HepG2 (cell line): Measurements from ENCODE around the gene CMKLR1. TPM values are rescaled to one million over a fixed set of nuclear protein-coding genes. Genes with fewer than 3 reads are reported as not detected.

ENCODE experiments used
- ATAC-seq: fragments of 200-7000 bp; cut with Tn5 transposase; 3 replicates; pipeline ENCODE4 v1.9.1; 2020; ENCODE audit warnings: mild to moderate bottlenecking, moderate library complexity
- BruUV-seq: library from RNA; stranded (reverse); fragments of 400-500 nt; replicated peaks from 2 replicates; lab custom pipeline; 2021; lab: Mats Ljungman, UMichigan
- CTCF ChIA-PET: fragments of 300-600 bp; formaldehyde crosslinking; extraction: SDS; loops from one replicate; lab custom pipeline; 2021; ENCODE audit warnings: low total read pairs, inconsistent platforms, low intra/inter-chr PET ratio; lab: Yijun Ruan, JAX
- POLR2A ChIA-PET: fragments of 350-600 bp; sonication (Branson Sonifier 250); formaldehyde crosslinking; loops from one replicate; lab custom pipeline; 2020; ENCODE audit warnings: antibody characterized with exemption, inconsistent platforms; lab: Yijun Ruan, JAX
- DNase-seq: peaks from one replicate; pipeline ENCODE4 v3.0.0-alpha.2; 2015; ENCODE audit warnings: low spot score
- FAIRE-seq: peaks from 3 replicates; lab custom pipeline; 2011; peaks lifted over from hg19 to GRCh38; lab: Jason Lieb, UNC
- H2AFZ ChIP-seq: one replicate; pipeline ENCODE4 v1.6.1; 2011; ENCODE audit warnings: low read length, inconsistent platforms
- H3K27ac ChIP-seq: fragments of 300-600 bp; 3 replicates; pipeline ENCODE4 v1.8.0; 2011; ENCODE audit warnings: mixed run types, mild to moderate bottlenecking, mixed read lengths, low read length, inconsistent platforms; ENCODE audit not compliant: insufficient read depth; ENCODE audit errors: extremely low read length
- H3K27me3 ChIP-seq, 2 experiments: fragments of 200-600 bp in 1 of 2; 2 replicates in 1 of 2; 3 replicates in 1 of 2; pipeline versions ENCODE4 v1.6.0 to v1.8.0; 2011; ENCODE audit warnings: low read length in 2 of 2, mild to moderate bottlenecking in 2 of 2, moderate library complexity in 2 of 2, inconsistent platforms in 1 of 2; ENCODE audit not compliant: insufficient read depth in 2 of 2, control insufficient read depth in 1 of 2
- H3K36me3 ChIP-seq, 2 experiments: fragments of 200-600 bp in 1 of 2; replicated peaks in 1 of 2; 2 replicates in 1 of 2; 3 replicates in 1 of 2; pipeline versions ENCODE4 v1.5.1 to v1.8.0; 2011; ENCODE audit warnings: low read length in 2 of 2, inconsistent platforms in 1 of 2; ENCODE audit not compliant: insufficient read depth in 2 of 2, control insufficient read depth in 1 of 2
- H3K4me1 ChIP-seq: 2 replicates; pipeline ENCODE4 v1.5.1; 2012; ENCODE audit warnings: low read length, inconsistent platforms; ENCODE audit not compliant: insufficient read depth
- H3K4me2 ChIP-seq: 2 replicates; pipeline ENCODE4 v1.6.0; 2011; ENCODE audit warnings: low read depth, low read length, inconsistent platforms
- H3K4me3 ChIP-seq, 3 experiments: fragments of 200-600 bp in 1 of 3; sonication (generic), shearing (Covaris generic) in 1 of 3; replicated peaks in 1 of 3; 2 replicates each; pipeline ENCODE4 v1.5.1; 2011 to 2016; ENCODE audit warnings: low read length in 3 of 3, inconsistent platforms in 2 of 3, low read depth in 2 of 3, mild to moderate bottlenecking in 2 of 3, control low read depth in 1 of 3, mixed read lengths in 1 of 3; ENCODE audit not compliant: insufficient read depth in 1 of 3
- H3K79me2 ChIP-seq: one replicate; pipeline ENCODE4 v1.6.1; 2011; ENCODE audit warnings: low read length, inconsistent platforms; ENCODE audit not compliant: insufficient read depth
- H3K9ac ChIP-seq: 2 replicates; pipeline ENCODE4 v1.6.0; 2011; ENCODE audit warnings: mild to moderate bottlenecking, low read depth, low read length, inconsistent platforms; ENCODE audit not compliant: insufficient read depth
- H3K9me3 ChIP-seq: 2 replicates; pipeline ENCODE4 v1.5.1; 2012; ENCODE audit warnings: mild to moderate bottlenecking, low read length
- H4K20me1 ChIP-seq: 2 replicates; pipeline ENCODE4 v1.6.0; 2011; ENCODE audit warnings: inconsistent platforms, mild to moderate bottlenecking, low read length, moderate library complexity; ENCODE audit not compliant: insufficient read depth
- CENPT ChIP-seq: sonication (generic); formaldehyde crosslinking; IDR thresholded peaks from 2 replicates; pipeline ENCODE4 v1.8.0; 2022; ENCODE audit warnings: low read depth, mild to moderate bottlenecking, moderate library complexity, missing genetic modification reagents
- ETV6 ChIP-seq: sonication (generic); formaldehyde crosslinking; conservative IDR thresholded peaks from 2 replicates; pipeline ENCODE4 v1.4.0; 2020; ENCODE audit warnings: missing genetic modification reagents
- IRF2 ChIP-seq: IDR thresholded peaks from 2 replicates; pipeline ENCODE4 v1.6.1; 2018; ENCODE audit warnings: missing genetic modification reagents, missing compliant biosample characterization
- USF2 ChIP-seq, 2 experiments: sonication (generic) in 1 of 2; formaldehyde crosslinking in 1 of 2; IDR thresholded peaks; 2 replicates each; pipeline versions ENCODE4 v1.5.1 to v1.6.1; 2011 to 2020; ENCODE audit warnings: borderline replicate concordance in 1 of 2, low read depth in 1 of 2, low read length in 1 of 2, mild to moderate bottlenecking in 1 of 2, missing genetic modification reagents in 1 of 2, moderate library complexity in 1 of 2
- ZNF768 ChIP-seq: sonication (generic); formaldehyde crosslinking; IDR thresholded peaks from 2 replicates; pipeline ENCODE4 v1.4.0; 2020; ENCODE audit warnings: missing genetic modification reagents
- ZNF83 ChIP-seq: sonication (generic); formaldehyde crosslinking; IDR thresholded peaks from 2 replicates; pipeline ENCODE4 v1.4.0; 2020; ENCODE audit warnings: missing genetic modification reagents, mild to moderate bottlenecking, borderline replicate concordance
- WGBS: methylation state at CpG from one replicate; pipeline ENCODE4 v1.1.6; 2017; ENCODE audit warnings: low lambda C conversion rate; 5-methylcytosine and 5-hydroxymethylcytosine counted together
- in situ Hi-C: cut with HindIII; loops from 2 replicates; pipeline ENCODE4 v1.10.0; 2017; ENCODE audit warnings: low pct_unique_long_range_greater_than_20kb; ENCODE audit not compliant: extremely low pct_ligation_motif_present
- intact Hi-C: fragments of 100-400 bp; cut with micrococcal nuclease; formaldehyde crosslinking; loops from one replicate; pipeline ENCODE4 v1.10.0; 2022; ENCODE audit not compliant: unreplicated experiment
- polyA plus RNA-seq, 8 experiments: library from polyadenylated mRNA; depleted of rRNA in 3 of 8; stranded (reverse) in 7 of 8; unstranded in 1 of 8; fragments of >200 nt; fragmentation: Illumina TruSeq in 4 of 8; extraction: Trizol in 4 of 8; gene quantifications; 2 replicates each; pipeline versions ENCODE4 v1.2.1 to v1.2.3, GENCODE V29; 2011 to 2016; ENCODE audit warnings: low read depth in 4 of 8, missing spikeins in 1 of 8, mixed read lengths in 1 of 8; ENCODE audit not compliant: insufficient read depth in 1 of 8
- total RNA-seq, 5 experiments: library from RNA; depleted of rRNA; stranded (reverse); fragments of >200 nt; fragmentation: Illumina TruSeq; extraction: Trizol; gene quantifications; 2 replicates each; pipeline ENCODE4 v1.2.3, GENCODE V29; 2016; ENCODE audit warnings: low read depth in 1 of 5

The CMKLR1 gene
- total and polyA plus RNA-seq, 2 of the 13 experiments (the other 11 are each of a cell fraction or from before 2014, with no cell fraction given), result not detected

DNA sequence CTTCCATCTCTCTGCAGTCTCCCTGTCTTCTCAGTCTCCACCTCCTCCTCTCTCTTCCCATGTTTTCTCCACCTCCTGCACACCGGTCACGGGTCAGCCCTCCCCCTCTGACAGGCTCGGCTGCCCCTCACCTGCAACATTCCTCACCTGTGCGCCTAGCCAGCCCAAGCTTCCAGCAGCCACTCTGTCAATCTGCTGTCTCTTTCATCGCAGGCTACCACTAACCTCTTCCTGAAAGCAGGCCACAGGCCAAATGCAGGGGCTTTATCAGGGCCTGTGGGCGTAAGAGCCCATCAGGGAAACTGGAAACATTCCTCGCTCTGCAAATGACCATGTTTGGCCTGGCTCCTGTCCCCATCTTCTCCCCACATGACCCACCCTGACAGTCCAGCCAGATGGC lies 34.5 kb downstream of the CMKLR1 start:
- no peak for FAIRE-seq
- H3K4me2 ChIP-seq, result 0 out of 2 replicates have a peak overlapping the region, but pooled peaks have one; percentile 5
- H3K9me3 ChIP-seq, result no peaks in the 10 kb centered on the region
- no peak for ATAC-seq
- no peak overlapping the region for H3K4me3 ChIP-seq
- no TSS peak for BruUV-seq
- no peak overlapping the region for H3K9ac ChIP-seq
- ChIA-PET CTCF (no interaction called here), POLR2A (no interaction called here)
- H3K79me2 ChIP-seq, result no peaks in the 10 kb centered on the region
- H3K4me1 ChIP-seq, result peaks cover 59% of the 10 kb centered on the region
- H3K36me3 ChIP-seq, result no peaks in the 10 kb centered on the region
- 24% methylated on average over 7 of the region's 7 CpGs for WGBS
- 0 out of 2 replicates have a peak, but pooled peaks have one; percentile 2 for TF ChIP-seq ZNF768 (CRISPR knock-in tag)
- no peak for TF ChIP-seq ZNF83 (CRISPR knock-in tag)
- no peaks in the 10 kb centered on the region for H4K20me1 ChIP-seq
- intact Hi-C loops, result no loop called here
- in situ Hi-C loops, result no loop called here
- no peak overlapping the region for H3K27ac ChIP-seq
- peaks cover 2 to 35% of the 10 kb centered on the region in 2 experiments; a peak in 3 of 5 replicates for H3K27me3 ChIP-seq
- no peak for DNase-seq
- no peak overlapping the region for H2AFZ ChIP-seq

DNA sequence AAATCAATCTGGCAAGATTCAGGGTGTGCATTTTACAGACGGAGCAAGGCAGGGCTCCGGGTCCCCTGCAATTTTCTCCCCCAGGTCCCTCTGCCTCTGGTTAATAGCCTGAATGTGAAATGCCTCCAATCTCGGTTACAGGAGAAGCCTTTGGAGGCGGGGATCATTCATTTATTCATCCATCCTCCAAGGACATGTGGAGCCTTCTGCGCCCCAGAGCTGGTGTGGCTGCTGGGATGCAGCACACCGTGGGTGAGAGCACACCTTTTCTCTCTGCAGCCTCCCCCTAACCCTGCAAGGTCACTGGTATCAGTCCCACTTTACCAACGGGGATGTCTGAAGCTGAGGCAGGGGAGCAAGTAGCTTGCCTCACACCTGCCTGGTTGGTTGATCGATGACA lies 35.4 kb downstream of the CMKLR1 start:
- Histone ChIP-seq H2AFZ (no peak overlapping the region), H3K9ac (no peak overlapping the region), H3K4me3 (no peak overlapping the region), H3K9me3 (no peaks in the 10 kb centered on the region), H3K79me2 (no peaks in the 10 kb centered on the region), H3K36me3 (no peaks in the 10 kb centered on the region), H3K4me1 (peaks cover 59% of the 10 kb centered on the region), H3K27me3 (peaks cover 2 to 35% of the 10 kb centered on the region in 2 experiments; a peak in 3 of 5 replicates), H4K20me1 (no peaks in the 10 kb centered on the region), H3K27ac (no peak overlapping the region), H3K4me2 (peak overlapping the region; percentile 5; the same call in 1 of the 2 replicates)
- BruUV-seq, result no TSS peak
- intact Hi-C loops (loop anchor here (2.0 kb wide), 1 partner anchor 209 kb away; no protein-coding TSS in a partner anchor), in situ Hi-C loops (no loop called here)
- ChIA-PET POLR2A (interaction anchor here (1.1 kb wide), 1 partner anchor 9 kb away, joined by 4 read pairs; no protein-coding TSS in a partner anchor), CTCF (interaction anchor here (1.9 kb wide), 1 partner anchor 153 kb away, joined by 20 read pairs; no protein-coding TSS in a partner anchor)
- DNase-seq, result no peak
- no peak for ATAC-seq
- WGBS, result 33% methylated on average over 4 of the region's 8 CpGs
- no peak for TF ChIP-seq IRF2 (CRISPR knock-in tag)
- no peak for TF ChIP-seq USF2 (IDR thresholded peaks at IDR 0.05; ENCODE audit: low read depth, low read length)
- TF ChIP-seq USF2 (CRISPR knock-in tag; IDR thresholded peaks at IDR 0.05; ENCODE audit: borderline replicate concordance), result no peak
- no peak for TF ChIP-seq CENPT
- TF ChIP-seq ETV6, result no peak
- FAIRE-seq, result no peak
